ENCODE measurements around the gene CAMK2A.
"Not testable (repeated sequence)": the region's sequence is repeated elsewhere in the genome, so short reads cannot be mapped to it uniquely, and the experiment has no call there.

Gene CAMK2A

DNA sequence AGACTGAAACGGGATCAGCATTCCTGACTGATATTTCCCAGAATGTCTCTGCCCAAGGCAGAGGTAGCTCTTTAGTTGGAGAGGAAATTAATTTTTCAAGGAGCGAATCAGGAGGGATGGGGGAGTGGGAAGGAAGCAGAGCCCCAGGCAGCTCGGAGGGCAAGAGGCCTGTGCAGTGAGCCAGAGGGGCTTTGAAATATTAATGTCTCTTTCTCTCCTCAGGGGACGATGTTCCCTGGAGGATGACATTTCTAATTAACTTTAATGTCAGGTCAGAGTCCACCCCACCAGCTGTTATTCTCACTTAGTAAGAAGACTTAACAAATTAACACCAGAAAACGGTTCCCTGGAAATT lies 54.1 kb downstream of the CAMK2A start:
- TF ChIP-seq, protein P1, sequence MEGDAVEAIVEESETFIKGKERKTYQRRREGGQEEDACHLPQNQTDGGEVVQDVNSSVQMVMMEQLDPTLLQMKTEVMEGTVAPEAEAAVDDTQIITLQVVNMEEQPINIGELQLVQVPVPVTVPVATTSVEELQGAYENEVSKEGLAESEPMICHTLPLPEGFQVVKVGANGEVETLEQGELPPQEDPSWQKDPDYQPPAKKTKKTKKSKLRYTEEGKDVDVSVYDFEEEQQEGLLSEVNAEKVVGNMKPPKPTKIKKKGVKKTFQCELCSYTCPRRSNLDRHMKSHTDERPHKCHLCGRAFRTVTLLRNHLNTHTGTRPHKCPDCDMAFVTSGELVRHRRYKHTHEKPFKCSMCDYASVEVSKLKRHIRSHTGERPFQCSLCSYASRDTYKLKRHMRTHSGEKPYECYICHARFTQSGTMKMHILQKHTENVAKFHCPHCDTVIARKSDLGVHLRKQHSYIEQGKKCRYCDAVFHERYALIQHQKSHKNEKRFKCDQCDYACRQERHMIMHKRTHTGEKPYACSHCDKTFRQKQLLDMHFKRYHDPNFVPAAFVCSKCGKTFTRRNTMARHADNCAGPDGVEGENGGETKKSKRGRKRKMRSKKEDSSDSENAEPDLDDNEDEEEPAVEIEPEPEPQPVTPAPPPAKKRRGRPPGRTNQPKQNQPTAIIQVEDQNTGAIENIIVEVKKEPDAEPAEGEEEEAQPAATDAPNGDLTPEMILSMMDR (IDR thresholded peaks at IDR 0.05; ENCODE audit: insufficient read depth, low read depth, low read length, missing control alignments), result no peak
- no peak for DNase-seq (ENCODE audit: low read depth)
- H3K4me3 ChIP-seq (ENCODE audit: low read depth, low read length), result no peak overlapping the region

GRCh38 chr5:150234576-150235499 lies 54.7 kb downstream of the CAMK2A start:
- TF ChIP-seq, protein P1 (IDR thresholded peaks at IDR 0.05; ENCODE audit: insufficient read depth, low read depth, low read length, missing control alignments), result no peak
- H3K4me3 ChIP-seq (ENCODE audit: low read depth, low read length), result no peak overlapping the region
- DNase-seq (ENCODE audit: low read depth), result peak; percentile 27

GRCh38 chr5:150233706-150234105 lies 55.9 kb downstream of the CAMK2A start:
- DNase-seq (ENCODE audit: low read depth), result not testable (repeated sequence)

GRCh38 chr5:150230842-150231241 lies 58.7 kb downstream of the CAMK2A start:
- H3K4me3 ChIP-seq (ENCODE audit: low read depth, low read length), result no peak overlapping the region
- DNase-seq (ENCODE audit: low read depth), result no peak
- TF ChIP-seq, protein P1 (IDR thresholded peaks at IDR 0.05; ENCODE audit: insufficient read depth, low read depth, low read length, missing control alignments), result no peak

More at GRCh38 chr5:150233706-150234105, 55.9 kb downstream of the CAMK2A start:
- H3K4me3 ChIP-seq (ENCODE audit: low read depth, low read length), result not testable (repeated sequence)

GRCh38 chr5:150229571-150229970 lies 60.0 kb downstream of the CAMK2A start:
- DNase-seq (ENCODE audit: low read depth), result no peak
- TF ChIP-seq, protein P1 (IDR thresholded peaks at IDR 0.05; ENCODE audit: insufficient read depth, low read depth, low read length, missing control alignments), result no peak
- H3K4me3 ChIP-seq (ENCODE audit: low read depth, low read length), result no peak overlapping the region

GRCh38 chr5:150227606-150228273 lies 61.8 kb downstream of the CAMK2A start:
- TF ChIP-seq, protein P1 (IDR thresholded peaks at IDR 0.05; ENCODE audit: insufficient read depth, low read depth, low read length, missing control alignments), result no peak
- DNase-seq (ENCODE audit: low read depth), result no peak

DNA sequence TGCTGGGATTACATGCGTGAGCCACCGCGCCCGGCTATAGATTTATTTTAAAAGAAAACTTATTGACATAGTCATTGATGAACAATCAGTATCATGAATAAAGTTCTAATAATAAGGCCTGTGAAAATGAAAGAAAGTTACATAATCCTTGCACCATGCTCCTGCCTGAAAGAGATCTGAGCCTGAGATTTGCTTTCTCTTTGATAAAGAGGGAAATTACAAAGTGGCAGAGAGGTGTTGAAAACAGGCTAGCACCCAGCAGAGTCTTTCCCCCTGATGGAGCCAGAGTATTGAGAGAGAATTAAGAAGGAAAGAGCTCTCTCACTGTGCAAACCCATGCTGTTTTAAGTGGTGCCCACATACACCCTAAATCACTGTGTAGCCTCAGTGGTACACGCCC lies 62.5 kb downstream of the CAMK2A start:
- TF ChIP-seq, protein P1 (IDR thresholded peaks at IDR 0.05; ENCODE audit: insufficient read depth, low read depth, low read length, missing control alignments), result no peak
- H3K4me3 ChIP-seq (ENCODE audit: low read depth, low read length), result no peak overlapping the region
- no peak for DNase-seq (ENCODE audit: low read depth)

More at GRCh38 chr5:150227606-150228273, 61.8 kb downstream of the CAMK2A start:
- no peak overlapping the region for H3K4me3 ChIP-seq (ENCODE audit: low read depth, low read length)
